ENCODE results near the gene CFAP157.

CFAP157 gene

DNA sequence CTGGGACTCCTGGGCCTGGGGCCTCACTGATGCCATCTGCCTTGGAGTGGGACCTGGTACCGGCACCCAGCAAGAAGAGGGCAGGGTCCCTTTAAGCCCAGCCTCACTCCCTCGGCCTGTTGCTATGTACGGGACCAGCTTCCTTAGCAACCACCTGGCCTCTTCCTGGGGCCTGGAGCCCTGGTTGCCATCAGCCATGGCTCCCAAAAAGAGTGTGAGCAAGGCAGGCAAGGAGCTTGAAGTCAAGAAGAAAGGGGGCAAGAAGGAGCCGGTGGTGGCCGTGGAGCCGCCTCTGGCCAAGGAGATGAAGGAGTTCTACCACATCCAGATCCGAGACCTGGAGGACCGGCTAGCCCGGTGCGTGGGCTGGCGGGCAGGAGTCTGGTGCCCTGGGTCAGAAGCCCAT lies at the start of gene CFAP157:
Gene CFAP157 (plus strand): TSS at position 153 of the 406 bp plus-strand sequence. CDS start 44 bp downstream, at position 197.
- no peak for DNase-seq

DNA sequence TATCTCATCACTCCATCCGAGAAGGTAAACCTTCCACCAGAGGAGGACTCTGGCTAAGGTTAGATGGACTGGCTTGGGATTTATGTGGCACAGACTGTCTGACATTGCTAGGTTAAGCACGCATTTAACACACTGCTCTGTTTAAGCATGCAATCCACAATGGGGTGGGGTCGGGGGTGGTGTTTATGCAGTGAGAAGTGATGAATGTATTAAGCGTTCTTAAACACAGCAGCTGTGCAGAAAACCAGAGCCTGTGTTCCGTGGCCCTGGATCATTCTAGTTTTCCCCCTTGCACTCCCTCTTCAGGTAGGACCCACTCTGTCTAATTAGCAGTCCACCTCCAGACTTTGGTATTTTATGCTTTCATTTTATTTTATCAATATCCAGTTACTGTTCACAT lies 48.4 kb upstream of the CFAP157 start:
- DNase-seq = no peak

DNA sequence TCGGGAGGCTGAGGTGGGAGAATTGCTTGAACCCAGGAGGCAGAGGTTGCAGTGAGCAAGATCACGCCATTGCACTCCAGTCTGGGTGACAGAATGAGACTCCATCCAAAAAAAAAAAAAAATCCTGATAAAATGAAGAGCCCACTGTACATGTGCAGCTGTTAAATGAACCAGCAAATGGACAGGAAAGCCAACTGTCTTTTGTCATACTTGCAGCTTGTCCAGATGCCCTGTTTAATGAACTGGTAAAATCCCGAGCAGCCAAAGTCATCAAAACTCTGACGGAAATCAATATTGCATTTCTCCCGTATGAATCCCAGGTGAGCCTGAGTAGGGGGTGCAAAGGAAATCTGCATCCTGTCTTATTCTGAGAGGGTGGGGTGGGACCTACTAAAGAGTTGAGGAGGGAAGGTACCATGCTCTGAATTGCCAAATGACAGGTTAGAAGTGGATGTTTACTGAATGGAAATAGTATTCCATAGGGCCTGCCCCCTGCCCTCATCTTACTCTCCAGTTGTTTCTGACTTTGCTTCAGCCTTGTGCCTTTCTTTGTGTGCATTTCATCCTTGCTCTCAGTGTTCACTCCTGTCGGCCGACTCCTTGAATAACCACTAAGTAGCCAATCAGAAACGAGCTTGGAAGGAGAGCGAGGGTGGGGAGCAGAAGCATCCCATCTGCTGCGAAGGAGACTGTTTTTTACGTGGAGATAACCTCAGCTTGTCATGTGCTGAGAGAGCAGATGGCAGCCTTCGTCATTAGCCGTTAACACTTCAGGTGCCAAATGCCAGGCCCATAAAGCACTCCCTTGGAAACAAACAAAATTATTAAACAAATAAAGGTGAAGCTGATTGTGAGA lies 45.7 kb upstream of the CFAP157 start:
- no peak for DNase-seq

DNA sequence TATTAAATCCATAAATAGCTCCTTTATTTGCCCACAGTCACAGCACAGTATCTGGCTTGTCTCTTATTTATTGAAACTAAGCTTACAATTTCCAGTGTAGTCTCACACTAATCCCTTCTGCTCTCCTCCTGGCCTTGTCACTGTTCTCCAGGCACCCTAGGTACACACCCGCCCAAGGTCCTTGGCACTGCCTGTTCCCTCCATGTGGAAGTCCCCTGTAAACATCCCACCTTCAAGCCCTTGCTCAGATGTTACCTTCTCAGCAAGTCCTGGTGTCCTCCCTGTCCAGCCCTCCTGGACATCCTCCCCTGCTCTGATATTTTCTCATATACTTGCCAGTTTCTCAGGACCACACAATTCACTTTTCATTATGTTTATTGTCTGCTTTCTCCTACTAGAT lies 44.2 kb upstream of the CFAP157 start:
- DNase-seq = no peak

DNA sequence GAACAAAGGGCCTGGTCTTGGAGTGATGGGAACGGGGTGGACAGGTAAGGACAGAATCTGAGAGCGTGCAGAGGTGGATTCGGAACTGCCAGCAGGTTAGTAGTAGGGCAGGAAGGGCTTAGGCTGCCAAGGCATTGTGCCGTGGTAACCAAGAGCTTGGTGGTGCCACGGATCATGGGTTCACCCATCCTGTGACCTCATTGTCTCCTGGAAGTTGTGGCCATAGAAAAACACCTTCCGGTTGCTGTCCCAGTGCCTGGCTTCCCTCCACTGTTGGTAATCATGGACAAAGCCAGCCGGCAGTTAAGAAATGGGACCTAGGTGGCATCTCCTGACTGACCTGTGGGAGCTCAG lies 42.5 kb upstream of the CFAP157 start:
- DNase-seq = no peak

DNA sequence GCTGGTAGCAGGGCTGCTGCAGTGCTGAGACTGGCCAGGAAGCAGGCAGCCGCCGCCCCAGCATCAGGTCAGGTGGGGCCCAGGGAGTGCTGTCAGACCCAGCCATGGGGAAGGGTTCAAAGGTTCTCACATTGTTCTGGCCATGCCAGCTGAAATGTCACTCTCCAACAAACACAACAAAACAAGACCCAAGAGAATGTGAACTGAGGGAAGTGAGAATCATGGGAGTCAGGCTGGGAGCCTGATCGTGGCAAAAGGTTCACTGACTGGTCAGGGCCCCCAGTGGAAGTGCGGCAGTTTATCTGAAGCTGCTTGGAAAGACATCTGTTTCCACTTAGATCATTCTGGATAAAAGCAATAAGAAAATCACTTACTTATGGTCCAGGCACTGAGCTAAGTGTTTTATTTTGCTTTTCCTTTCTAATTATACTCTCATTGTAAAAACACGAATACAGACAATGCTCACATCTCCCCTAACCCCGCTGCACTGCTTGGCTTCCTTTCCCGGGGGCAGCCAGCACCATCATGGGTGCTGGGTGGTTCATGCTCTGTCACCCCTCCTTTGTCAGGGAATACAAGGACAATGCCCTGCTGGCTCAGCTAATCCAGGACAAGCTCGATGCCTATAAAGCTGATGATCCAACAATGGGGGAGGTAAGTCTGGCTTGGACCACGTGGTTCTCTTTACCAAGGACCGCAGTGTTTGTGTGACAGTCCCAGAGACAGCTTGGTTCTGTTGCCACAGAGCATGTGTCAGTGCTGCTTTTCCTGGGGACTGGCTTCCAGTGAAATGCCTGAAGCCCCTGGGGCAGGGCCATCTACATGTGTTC lies 41.9 kb upstream of the CFAP157 start:
- DNase-seq = no peak

DNA sequence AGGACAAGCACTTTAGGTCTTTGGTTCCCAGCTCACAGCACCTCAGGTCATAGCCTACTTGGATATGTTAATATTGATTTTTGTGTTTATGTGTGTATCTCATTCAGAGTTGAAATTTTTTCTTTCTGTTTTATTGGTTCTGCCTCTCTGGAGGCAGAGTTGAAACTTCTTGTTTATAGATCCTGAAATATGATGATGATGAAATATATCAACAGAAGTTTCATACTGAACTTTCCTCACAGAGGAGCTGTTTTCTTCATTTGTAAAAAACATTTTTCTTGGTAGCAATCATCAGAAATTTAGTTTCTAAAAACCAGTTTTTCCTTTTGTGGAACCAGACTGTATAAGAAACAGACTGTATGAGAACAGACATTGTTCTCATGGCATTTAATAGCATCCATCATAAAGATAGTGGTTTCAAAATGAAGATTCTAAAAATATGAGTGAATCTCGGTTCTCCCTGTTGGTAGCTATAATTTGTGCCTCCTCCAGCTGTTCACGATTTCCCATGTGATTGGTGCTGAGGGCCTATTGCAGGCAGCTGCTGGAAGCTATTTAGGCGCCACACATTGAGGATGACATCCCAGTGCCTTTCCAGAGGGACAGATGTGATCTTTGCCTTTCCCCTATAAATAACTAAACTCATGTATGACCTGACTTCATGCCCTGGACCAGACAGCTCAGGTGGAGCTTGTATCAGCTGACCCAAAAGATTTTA lies 39.5 kb upstream of the CFAP157 start:
- no peak for DNase-seq

DNA sequence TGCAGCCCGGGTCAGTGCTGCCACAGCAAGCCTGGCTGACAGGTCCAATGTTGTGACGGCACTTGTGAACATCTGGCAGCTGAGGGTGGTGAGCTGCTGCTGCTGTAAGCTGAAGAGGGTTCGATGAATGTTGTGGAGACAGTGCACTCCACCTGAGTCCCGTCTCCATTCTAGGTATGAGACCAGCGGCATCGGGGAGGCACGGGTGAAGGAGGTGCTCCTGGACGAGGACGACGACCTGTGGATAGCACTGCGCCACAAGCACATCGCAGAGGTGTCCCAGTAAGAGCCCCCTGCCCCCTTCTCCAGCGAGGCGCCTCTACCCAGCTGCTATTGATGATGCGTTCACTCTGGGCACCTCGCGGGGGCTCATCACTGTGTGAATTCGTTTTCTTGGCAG lies 38.9 kb upstream of the CFAP157 start:
- no peak for DNase-seq

DNA sequence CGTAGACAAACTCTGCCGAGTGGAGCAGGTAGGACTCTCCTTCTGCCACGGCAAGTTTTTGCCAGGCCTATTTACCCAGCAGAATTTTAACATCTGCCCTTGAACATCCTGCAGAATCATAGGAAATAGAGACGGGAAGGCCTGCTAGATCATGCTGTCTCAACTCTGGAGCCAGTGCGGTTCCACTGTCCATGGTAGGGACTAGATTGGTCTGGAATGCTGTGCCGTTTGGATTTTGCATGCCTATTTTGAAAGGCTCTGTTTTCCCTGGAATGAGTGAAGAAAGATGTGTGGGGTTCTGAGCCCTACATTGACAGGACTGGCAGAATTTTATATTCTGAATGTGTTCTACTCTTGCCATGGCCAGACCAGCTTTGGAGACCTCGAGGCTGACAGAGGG lies 33.6 kb upstream of the CFAP157 start:
- DNase-seq = no peak

DNA sequence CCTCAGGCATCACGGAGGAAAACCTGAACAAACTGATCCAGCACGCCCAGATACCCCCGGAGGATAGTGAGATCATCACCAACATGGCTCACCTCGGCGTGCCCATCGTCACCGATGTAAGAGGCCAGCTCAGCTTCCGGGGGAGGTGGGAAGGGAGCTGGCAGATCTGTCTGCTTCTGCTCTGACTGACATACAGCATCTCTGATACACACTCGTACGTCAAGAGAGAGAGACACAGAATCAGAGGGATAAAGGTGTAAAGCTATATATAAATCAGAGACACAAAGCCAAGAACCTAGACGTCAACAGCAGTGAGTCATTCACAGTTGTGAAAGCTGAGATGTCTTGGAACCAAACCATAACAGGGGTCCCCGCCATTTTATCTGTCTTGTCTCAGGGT lies 30.1 kb upstream of the CFAP157 start:
- DNase-seq = no peak

DNA sequence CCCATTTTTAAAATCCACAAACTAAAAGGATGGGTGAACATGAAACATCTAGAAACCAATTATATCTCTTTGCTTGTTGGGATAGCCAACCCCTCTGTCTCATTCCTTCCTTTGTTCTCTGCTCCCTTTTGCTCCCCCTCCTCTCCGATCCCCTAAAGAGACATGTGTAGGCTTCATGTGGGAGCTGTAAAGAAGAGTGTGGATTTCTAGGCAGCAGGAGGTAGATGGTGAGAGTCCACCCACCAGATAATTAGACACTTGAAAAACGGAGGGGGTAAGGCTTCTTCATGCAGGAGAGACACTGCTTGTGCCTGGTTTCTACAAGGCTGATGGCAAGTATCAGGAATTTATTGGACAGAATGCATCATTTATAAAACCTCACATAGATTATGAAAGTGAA lies 27.3 kb upstream of the CFAP157 start:
- DNase-seq = no peak

DNA sequence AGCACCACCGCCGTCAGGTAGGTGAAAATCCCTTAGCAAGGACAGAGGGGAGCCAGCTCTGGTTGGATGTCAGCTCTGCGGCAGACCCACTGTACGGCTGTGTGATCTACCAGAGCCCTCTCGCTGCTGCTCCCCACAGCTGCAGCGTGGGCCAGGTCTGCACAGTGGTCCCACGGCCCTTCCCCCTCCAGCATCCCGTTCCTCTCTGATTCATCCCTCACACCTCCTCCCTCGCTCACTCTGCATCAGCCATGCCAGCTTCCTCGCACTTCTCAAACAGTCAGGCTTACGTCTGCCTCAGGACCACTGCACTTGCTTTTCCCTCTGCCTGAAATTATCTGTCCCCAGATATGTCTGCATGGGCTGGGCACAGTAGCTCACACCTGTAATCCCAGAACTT lies 26.6 kb upstream of the CFAP157 start:
- no peak for DNase-seq

DNA sequence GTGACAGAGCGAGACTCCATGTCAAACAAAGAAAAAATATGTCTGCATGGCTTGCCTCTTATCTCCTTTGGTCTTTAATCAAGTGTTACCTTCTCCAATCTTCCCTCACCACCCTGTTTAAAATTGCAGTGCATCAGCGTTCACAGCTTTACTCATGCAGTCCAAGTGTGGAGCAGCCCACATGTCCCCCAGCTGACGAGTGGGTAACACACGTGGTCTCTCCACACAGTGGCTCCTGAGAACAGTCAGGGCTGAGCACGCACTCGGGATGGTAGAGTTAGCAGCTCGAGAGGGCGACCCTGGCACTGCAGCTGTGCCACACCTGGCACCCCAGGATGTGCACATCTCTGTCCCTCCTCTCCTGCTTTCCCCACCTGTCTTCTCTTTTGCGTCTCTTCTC lies 25.9 kb upstream of the CFAP157 start:
- no peak for DNase-seq

DNA sequence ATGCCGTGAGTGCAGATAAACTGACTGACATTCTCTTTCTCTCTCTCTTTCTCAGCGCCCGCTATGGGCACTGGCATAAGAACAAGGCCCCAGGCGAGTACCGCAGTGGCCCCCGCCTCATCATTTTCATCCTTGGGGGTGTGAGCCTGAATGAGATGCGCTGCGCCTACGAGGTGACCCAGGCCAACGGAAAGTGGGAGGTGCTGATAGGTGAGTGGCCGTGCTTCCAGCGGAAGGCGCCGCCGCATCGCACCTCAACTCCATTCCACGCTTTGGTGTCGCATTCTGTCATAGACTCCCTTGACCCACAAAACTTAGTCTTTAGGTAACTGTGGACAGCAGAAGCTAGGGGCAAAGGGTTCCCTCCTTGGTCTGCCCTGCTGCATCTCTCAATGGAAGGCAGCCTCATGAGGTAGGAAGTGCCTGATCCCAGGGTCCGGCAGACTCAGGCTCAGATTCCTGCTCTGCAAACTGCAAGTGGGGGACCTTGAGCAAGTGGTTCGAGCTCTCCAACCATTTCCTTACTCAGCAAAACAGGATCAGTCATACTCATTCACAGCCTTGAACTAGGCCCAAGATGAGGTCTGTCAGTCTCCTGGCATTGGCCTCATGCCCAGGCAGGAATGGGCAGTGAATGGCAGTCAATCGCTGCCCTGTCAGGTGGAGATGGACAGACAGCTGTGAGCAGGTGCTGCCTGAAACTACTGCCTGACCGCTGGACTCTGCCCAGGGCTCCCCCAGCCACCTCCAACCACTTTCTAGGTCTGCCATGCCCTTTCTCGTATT lies 24.2 kb upstream of the CFAP157 start:
- DNase-seq = no peak

DNA sequence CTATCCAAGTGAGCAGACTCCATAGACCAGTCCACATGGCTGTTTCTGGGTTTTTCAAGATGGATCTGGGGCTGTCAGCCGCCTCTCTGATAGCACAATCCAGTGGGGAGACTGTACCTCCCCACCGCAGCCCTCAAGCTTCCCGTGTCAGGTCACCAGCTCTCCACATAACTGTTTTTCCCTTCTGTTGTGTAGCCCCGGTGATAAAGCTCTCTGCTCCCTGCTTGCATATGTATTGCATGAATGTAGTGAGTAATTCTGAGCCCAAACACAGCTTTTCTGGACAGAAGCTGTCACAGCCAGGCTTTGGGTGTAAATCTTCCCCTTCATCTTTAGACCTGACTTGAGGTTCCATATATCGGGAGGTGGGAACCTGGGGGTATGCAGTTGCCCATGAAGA lies 23.1 kb upstream of the CFAP157 start:
- no peak for DNase-seq

DNA sequence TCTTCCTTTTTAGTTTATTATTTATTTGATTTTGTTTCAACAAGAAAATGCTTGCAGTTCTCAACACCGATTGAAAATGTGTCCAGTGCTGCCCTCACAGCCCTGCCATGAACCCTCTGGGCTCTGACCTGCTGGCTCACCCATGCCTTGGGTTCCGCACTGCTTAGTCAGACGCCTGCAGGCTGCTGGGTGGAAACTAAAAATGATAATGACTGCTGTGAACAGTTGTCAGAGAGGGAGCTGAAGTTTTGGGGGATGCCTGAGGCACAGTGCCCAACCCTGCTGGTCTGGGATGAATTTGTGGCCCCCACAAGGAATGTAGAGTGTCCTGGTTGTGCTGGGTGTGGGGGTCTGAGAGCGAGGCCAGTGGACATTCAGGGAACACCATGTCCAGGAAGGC lies 22.2 kb upstream of the CFAP157 start:
- no peak for DNase-seq

DNA sequence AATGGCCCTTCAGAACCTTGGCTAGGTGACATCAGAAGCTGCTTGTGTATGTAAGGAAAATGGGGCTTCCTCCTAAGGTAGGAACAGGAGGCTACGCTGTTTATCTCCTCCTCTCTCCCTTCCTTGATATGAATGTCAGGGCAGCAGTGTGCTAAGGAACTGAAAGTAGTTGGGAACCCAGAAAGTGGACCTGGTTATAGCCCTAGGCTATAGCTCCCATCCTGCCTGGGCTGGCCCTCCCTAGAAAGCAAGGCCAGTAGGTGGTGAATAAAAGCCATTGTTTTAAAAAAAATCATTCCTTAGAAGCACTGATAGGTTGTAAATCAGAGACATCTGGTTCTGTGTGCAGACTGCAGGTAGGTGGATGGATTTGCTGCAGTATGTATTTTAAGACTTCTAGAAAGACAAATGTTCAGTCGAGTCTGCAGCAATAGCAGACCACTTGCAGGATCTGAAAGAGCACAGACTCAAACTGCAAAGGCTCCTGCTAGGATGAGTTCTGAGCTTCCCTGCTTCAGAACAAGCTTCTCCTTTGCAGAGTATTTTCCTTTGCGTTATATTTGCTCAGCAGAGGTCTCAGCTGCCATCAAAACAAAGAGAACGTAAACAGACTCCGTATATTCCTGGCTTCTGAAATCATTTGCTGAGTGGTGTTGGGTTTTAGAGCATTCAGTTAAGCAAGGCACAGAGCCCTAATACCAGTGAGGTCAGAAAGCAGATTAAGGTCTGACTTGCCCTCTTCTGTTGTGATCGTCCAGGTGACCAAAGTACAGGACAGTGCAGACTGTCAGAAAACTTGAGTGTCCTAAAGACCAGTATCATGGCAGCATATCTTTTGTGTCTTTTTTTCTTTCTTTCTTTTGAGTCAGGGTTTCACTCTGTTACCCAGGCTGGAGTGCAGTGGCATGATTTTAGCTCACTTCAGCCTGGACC lies 20.1 kb upstream of the CFAP157 start:
- no peak for DNase-seq

DNA sequence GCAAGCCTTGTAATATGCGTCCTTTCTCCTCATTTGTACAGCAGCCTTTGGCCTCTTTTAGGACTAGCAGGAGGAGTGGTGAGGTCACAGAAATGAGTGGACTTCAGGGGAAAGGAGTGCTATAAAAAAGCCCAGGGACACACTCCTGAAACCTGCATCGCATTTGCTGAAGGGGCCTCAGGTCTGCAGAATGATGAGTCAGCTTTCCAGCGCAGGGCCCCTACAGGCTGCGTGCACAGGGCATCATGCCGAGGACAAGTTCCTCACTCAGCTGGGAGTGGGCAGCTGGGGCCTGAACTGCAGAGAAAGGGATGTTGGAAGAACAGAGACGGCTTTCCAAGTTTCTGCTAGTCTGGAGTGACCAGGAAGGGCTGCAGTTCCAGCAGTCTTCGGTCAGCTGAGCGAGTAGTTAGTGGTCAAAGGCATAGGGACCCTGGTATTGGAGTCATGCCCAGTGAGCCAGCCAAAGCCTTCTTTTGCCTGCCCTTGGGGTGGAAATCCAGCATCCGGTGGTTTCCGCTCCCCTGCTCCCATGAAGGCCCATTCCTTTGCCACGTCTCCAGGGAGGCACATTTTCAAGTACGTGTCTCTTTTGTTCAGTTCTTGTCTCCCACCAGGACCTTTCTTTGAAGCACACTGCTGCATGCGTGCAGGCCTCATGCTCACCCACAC lies 17.3 kb upstream of the CFAP157 start:
- no peak for DNase-seq

DNA sequence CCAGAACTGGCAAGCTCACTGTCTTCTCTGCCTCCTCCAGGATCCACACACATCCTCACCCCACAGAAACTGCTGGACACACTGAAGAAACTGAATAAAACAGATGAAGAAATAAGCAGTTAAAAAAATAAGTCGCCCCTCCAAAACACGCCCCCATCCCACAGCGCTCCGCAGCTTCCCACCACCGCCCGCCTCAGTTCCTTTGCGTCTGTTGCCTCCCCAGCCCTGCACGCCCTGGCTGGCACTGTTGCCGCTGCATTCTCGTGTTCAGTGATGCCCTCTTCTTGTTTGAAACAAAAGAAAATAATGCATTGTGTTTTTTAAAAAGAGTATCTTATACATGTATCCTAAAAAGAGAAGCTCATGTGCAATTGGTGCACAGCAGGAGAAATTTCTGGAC lies 16.1 kb upstream of the CFAP157 start:
- DNase-seq = no peak

DNA sequence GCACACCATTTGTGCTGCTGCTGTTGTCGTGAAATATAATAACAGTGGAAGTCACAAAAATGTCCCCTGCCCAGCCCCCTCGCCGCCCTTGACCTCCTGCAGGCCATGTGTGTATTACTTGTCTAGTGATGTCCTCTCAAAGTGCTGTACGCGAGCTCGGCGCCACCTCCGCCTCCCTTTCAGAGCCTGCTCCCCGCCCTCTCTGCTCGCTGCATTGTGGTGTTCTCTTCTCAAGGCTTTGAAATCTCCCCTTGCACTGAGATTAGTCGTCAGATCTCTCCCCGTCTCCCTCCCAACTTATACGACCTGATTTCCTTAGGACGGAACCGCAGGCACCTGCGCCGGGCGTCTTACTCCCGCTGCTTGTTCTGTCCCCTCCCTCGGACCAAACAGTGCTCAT lies 14.7 kb upstream of the CFAP157 start:
- no peak for DNase-seq

DNA sequence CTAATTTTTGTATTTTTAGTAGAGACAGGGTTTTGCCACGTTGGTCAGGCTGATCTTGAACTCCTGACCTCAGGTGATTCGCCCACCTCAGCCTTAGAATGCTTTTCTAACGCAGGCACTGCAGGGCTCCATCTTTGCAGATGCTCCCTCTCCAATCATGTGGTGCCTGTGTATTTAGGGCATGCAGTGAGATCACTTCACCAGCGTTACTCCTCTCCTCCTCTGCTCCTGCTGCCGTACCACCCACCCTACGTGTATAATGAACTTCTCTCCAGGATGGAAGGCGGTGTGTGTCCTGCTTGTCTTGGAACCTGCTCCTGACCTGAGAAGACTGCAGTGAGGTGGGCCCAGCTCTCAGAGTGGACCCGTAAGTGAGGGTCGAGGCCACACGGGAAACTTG lies 13.6 kb upstream of the CFAP157 start:
- DNase-seq = no peak
